ENCODE measurements around the gene ITGA11.
"Not testable (repeated sequence)": the region's sequence is repeated elsewhere in the genome, so short reads cannot be mapped to it uniquely, and the experiment has no call there.

ITGA11 gene

GRCh38 chr15:68433551-68433950, 1.6 kb upstream of the ITGA11 start:
- Mint-ChIP-seq H3K9me3 (no peaks in the 10 kb centered on the region), H3K4me1 (peaks cover 5% of the 10 kb centered on the region), H3K27me3 (peaks cover 51% of the 10 kb centered on the region), H3K4me3 (no peak overlapping the region), H3K27ac (no peak overlapping the region), H3K36me3 (no peaks in the 10 kb centered on the region)
- ATAC-seq: no peak

- no peak for ATAC-seq
- Mint-ChIP-seq H3K4me3 (peak overlapping the region; percentile 32), H3K27ac (no peak overlapping the region), H3K36me3 (no peaks in the 10 kb centered on the region), H3K9me3 (no peaks in the 10 kb centered on the region), H3K4me1 (peaks cover 6% of the 10 kb centered on the region), H3K27me3 (peaks cover 53% of the 10 kb centered on the region)
These were observed 590 bp upstream of the ITGA11 start for GRCh38 chr15:68432441-68433064.

GRCh38 chr15:68431037-68431791, 749 bp downstream of the ITGA11 start:
- Mint-ChIP-seq H3K9me3 (no peaks in the 10 kb centered on the region), H3K36me3 (no peaks in the 10 kb centered on the region), H3K4me1 (peaks cover 12% of the 10 kb centered on the region), H3K27me3 (peaks cover 47% of the 10 kb centered on the region), H3K4me3 (no peak overlapping the region), H3K27ac (no peak overlapping the region)
- ATAC-seq: no peak

- peaks cover 47% of the 10 kb centered on the region for H3K27me3 Mint-ChIP-seq
- no peaks in the 10 kb centered on the region for H3K36me3 Mint-ChIP-seq
- H3K4me3 Mint-ChIP-seq: no peak overlapping the region
- H3K4me1 Mint-ChIP-seq: peaks cover 12% of the 10 kb centered on the region
- no peak overlapping the region for H3K27ac Mint-ChIP-seq
- no peak for ATAC-seq
- no peaks in the 10 kb centered on the region for H3K9me3 Mint-ChIP-seq
These were observed 1.4 kb downstream of the ITGA11 start for GRCh38 chr15:68430471-68431036.

- no peak overlapping the region for H3K4me3 Mint-ChIP-seq
- no peak overlapping the region for H3K27ac Mint-ChIP-seq
- ATAC-seq: no peak
- no peaks in the 10 kb centered on the region for H3K36me3 Mint-ChIP-seq
- peaks cover 47% of the 10 kb centered on the region for H3K27me3 Mint-ChIP-seq
- no peaks in the 10 kb centered on the region for H3K9me3 Mint-ChIP-seq
- H3K4me1 Mint-ChIP-seq: peaks cover 12% of the 10 kb centered on the region
These were observed 2.1 kb downstream of the ITGA11 start for GRCh38 chr15:68429691-68430470.

- Mint-ChIP-seq H3K4me1 (peaks cover 12% of the 10 kb centered on the region), H3K36me3 (no peaks in the 10 kb centered on the region), H3K27ac (no peak overlapping the region), H3K9me3 (no peaks in the 10 kb centered on the region), H3K27me3 (peaks cover 57% of the 10 kb centered on the region), H3K4me3 (no peak overlapping the region)
- ATAC-seq: no peak
These were observed 3.5 kb downstream of the ITGA11 start for GRCh38 chr15:68428431-68428940.

GRCh38 chr15:68427963-68428362, 4.0 kb downstream of the ITGA11 start:
- H3K4me3 Mint-ChIP-seq: no peak overlapping the region
- H3K27me3 Mint-ChIP-seq: peaks cover 56% of the 10 kb centered on the region
- no peaks in the 10 kb centered on the region for H3K9me3 Mint-ChIP-seq
- H3K4me1 Mint-ChIP-seq: peaks cover 12% of the 10 kb centered on the region
- no peak overlapping the region for H3K27ac Mint-ChIP-seq
- ATAC-seq: no peak
- no peaks in the 10 kb centered on the region for H3K36me3 Mint-ChIP-seq

GRCh38 chr15:68427366-68427765, 4.6 kb downstream of the ITGA11 start:
- peaks cover 9% of the 10 kb centered on the region for H3K4me1 Mint-ChIP-seq
- no peaks in the 10 kb centered on the region for H3K36me3 Mint-ChIP-seq
- H3K4me3 Mint-ChIP-seq: no peak overlapping the region
- H3K27me3 Mint-ChIP-seq: peaks cover 56% of the 10 kb centered on the region
- no peak overlapping the region for H3K27ac Mint-ChIP-seq
- H3K9me3 Mint-ChIP-seq: no peaks in the 10 kb centered on the region
- no peak for ATAC-seq

- no peaks in the 10 kb centered on the region for H3K36me3 Mint-ChIP-seq
- no peak overlapping the region for H3K27ac Mint-ChIP-seq
- peaks cover 7% of the 10 kb centered on the region for H3K4me1 Mint-ChIP-seq
- no peaks in the 10 kb centered on the region for H3K9me3 Mint-ChIP-seq
- ATAC-seq: no peak
- H3K4me3 Mint-ChIP-seq: no peak overlapping the region
- H3K27me3 Mint-ChIP-seq: peaks cover 62% of the 10 kb centered on the region
These were observed 5.8 kb downstream of the ITGA11 start for GRCh38 chr15:68426116-68426515.

- no peaks in the 10 kb centered on the region for H3K9me3 Mint-ChIP-seq
- no peak overlapping the region for H3K27ac Mint-ChIP-seq
- H3K4me3 Mint-ChIP-seq: no peak overlapping the region
- ATAC-seq: no peak
- no peaks in the 10 kb centered on the region for H3K36me3 Mint-ChIP-seq
- peaks cover 7% of the 10 kb centered on the region for H3K4me1 Mint-ChIP-seq
- peaks cover 63% of the 10 kb centered on the region for H3K27me3 Mint-ChIP-seq
These were observed 6.4 kb downstream of the ITGA11 start for GRCh38 chr15:68425428-68426060.

GRCh38 chr15:68424754-68425390, 7.1 kb downstream of the ITGA11 start:
- peaks cover 7% of the 10 kb centered on the region for H3K4me1 Mint-ChIP-seq
- H3K9me3 Mint-ChIP-seq: no peaks in the 10 kb centered on the region
- H3K27me3 Mint-ChIP-seq: peaks cover 61% of the 10 kb centered on the region
- H3K36me3 Mint-ChIP-seq: no peaks in the 10 kb centered on the region
- H3K4me3 Mint-ChIP-seq: no peak overlapping the region
- H3K27ac Mint-ChIP-seq: no peak overlapping the region
- no peak for ATAC-seq

- ATAC-seq: no peak
- no peaks in the 10 kb centered on the region for H3K36me3 Mint-ChIP-seq
These were observed 8.3 kb downstream of the ITGA11 start for GRCh38 chr15:68423359-68424296.

GRCh38 chr15:68422403-68423145, 9.4 kb downstream of the ITGA11 start:
- ATAC-seq, H3K9me3 Mint-ChIP-seq, H3K4me3 Mint-ChIP-seq, H3K4me1 Mint-ChIP-seq, H3K36me3 Mint-ChIP-seq, H3K27ac Mint-ChIP-seq: not testable (repeated sequence)
- peaks cover 45% of the 10 kb centered on the region for H3K27me3 Mint-ChIP-seq

More at GRCh38 chr15:68423359-68424296, 8.3 kb downstream of the ITGA11 start:
- Mint-ChIP-seq H3K9me3 (no peaks in the 10 kb centered on the region), H3K27ac (no peak overlapping the region), H3K4me1 (peaks cover 7% of the 10 kb centered on the region), H3K4me3 (no peak overlapping the region), H3K27me3 (peaks cover 55% of the 10 kb centered on the region)
